GM12872 (cell line): Measurements from ENCODE around the gene SPSB2.

Source experiments
- CTCF ChIP-seq: IDR thresholded peaks from 3 replicates; pipeline ENCODE4 v1.5.1; 2011; ENCODE audit warnings: low read depth, mild to moderate bottlenecking, low read length, moderate library complexity; ENCODE audit not compliant: insufficient read depth

The SPSB2 gene

DNA sequence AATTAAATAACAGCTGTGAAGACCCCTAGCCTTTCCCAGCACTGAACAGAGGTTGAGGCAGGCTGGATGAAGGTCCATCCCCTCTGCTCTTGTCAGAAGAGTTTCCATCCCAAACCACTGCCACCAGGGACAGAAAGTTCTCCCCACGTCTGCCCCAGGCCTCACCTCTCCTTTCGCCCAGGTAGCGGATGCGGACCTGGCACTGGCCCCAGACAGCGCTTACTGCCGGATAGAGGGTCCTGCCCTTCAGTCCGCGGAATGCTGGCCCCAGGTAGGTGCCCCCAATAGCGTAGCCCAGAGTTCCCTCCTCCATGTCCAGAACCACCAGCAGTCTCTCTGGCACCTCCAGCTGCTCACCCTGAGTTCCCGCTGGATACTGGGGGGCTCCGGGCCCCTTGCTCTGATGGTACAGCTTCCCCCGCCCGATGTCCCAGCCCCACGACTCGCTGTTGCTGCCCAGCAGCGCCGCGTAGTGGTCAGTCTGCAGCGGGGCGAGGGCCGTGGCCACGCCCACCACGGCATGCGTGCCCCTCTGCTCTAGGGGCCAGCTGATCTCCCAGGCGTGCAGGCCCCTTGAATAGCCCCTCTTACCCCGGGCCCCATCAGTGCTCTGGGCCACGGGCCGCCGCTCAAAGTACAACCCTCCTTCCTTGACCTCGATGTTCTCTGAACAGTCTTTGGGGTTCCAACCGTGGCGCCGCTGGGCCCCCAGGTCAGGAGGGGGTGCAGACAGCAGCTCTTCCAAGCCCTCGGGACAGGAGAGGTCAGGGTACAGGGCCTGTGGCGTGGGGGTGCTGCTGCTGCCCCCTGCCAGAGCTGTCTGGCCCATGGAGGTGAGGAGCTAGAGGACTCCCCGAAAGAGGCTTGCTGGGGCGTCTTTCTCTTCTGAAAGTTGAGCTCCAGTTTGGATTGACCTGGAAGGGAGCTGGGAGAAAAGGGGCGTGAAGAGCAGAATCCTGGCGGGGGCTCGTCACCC, 742 bp downstream of the SPSB2 start:
- TF ChIP-seq CTCF = peak; percentile 98

GRCh38 chr12:6871052-6871957, 1.8 kb downstream of the SPSB2 start:
- TF ChIP-seq CTCF = no peak

- peak; percentile 95 for TF ChIP-seq CTCF
These were observed 3.8 kb downstream of the SPSB2 start for GRCh38 chr12:6869049-6870021.

DNA sequence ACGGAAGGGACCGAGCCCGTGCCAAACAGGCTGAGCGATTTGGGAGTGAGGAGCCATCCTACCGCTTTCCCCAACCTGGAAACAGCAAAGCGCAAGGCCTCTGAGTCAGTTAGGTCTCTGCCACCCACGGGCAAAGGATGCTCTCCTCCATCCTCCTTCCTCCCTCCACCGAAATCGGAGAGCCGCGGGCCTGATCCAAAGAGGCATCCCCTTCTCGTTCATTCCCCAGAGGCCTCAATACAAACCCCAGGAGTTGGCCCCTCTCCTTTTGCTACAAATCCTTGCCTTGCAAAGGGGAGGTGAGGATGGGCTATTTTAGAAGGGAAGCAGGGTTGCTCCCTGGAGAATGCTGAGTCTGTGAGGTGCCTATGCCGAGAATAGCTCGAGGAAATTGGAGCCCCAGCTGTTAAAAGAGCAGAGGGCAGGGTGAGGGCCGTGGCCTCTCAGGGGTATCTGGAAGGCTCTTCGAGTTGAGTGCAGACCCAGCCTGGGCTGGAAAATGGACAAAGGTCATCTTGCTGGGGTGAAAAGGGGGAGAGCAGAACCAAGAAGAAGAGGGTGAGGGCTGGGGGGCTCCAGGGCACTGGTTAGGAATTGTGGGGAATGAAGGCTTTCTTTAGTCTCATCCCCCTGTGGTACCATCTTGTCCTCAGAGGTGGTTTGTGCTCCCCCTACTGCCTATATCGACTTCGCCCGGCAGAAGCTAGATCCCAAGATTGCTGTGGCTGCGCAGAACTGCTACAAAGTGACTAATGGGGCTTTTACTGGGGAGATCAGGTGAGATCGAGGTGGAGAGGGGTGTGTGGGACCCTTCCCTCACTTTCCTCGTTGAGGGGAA, 4.7 kb downstream of the SPSB2 start:
- peak; percentile 43; the same call in 2 of the 3 replicates for TF ChIP-seq CTCF

- 0 out of 3 replicates have a peak, but pooled peaks have one; percentile 1 for TF ChIP-seq CTCF
These were observed 5.5 kb downstream of the SPSB2 start, which contains the start of gene TPI1 for GRCh38 chr12:6867413-6868210. TPI1 (plus strand) TSS chr12:6867531; CDS start chr12:6867567, 36 bp downstream.
